Activated B cell treated with CpG ODN at 0.5 μM for 24 hours (primary cell): ENCODE results near the gene QSOX2. TPM values are rescaled to one million over a fixed set of nuclear protein-coding genes. Genes with fewer than 3 reads are reported as not detected.

ENCODE experiments used
- ATAC-seq: fragments of 200-7000 bp; cut with Tn5 transposase; one replicate; pipeline ENCODE4 v1.10.0; 2021; ENCODE audit warnings: low read depth, mild to moderate bottlenecking, moderate library complexity
- CTCF ChIA-PET: fragments of 350-600 bp; sonication (Branson Sonifier 250); formaldehyde crosslinking; loops from one replicate; lab custom pipeline; 2021; ENCODE audit warnings: antibody characterized with exemption; lab: Charles Lee
- POLR2A ChIA-PET: fragments of 350-600 bp; sonication (Branson Sonifier 250); formaldehyde crosslinking; loops from one replicate; lab custom pipeline; 2021; ENCODE audit warnings: antibody characterized with exemption; lab: Charles Lee
- DNase-seq: peaks from one replicate; pipeline ENCODE4 v3.0.0; 2022
- H3K27ac Mint-ChIP-seq: one replicate; pipeline ENCODE4 v1.8.0; 2020; ENCODE audit warnings: mixed read lengths
- H3K27me3 Mint-ChIP-seq: one replicate; pipeline ENCODE4 v1.8.0; 2021; ENCODE audit warnings: mixed read lengths
- H3K36me3 Mint-ChIP-seq: one replicate; pipeline ENCODE4 v1.8.0; 2021; ENCODE audit warnings: low read depth, mixed read lengths
- H3K4me1 Mint-ChIP-seq: one replicate; pipeline ENCODE4 v1.8.0; 2021; ENCODE audit warnings: mixed read lengths
- H3K4me3 Mint-ChIP-seq: one replicate; pipeline ENCODE4 v1.8.0; 2020; ENCODE audit warnings: mild to moderate bottlenecking, mixed read lengths
- H3K9me3 Mint-ChIP-seq: one replicate; pipeline ENCODE4 v1.8.0; 2020; ENCODE audit warnings: mixed read lengths
- CTCF ChIP-seq: fragments of 200-600 bp; IDR thresholded peaks from one replicate; pipeline ENCODE4 v1.8.0; 2022; ENCODE audit warnings: antibody characterized with exemption, mild to moderate bottlenecking
- intact Hi-C: fragments of 100-400 bp; cut with micrococcal nuclease; formaldehyde crosslinking; loops from one replicate; pipeline ENCODE4 v1.15.1; 2024
- total RNA-seq: library from RNA; stranded (reverse); gene quantifications from 2 replicates; pipeline ENCODE4 v1.2.3, GENCODE V29; 2022

Gene QSOX2
- total RNA-seq, 1 donor from 2014 or later, result 49.1 TPM

- no peak for TF ChIP-seq CTCF
- intact Hi-C loops, result no loop called here
- Mint-ChIP-seq H3K27ac (no peak overlapping the region), H3K4me3 (no peak overlapping the region), H3K9me3 (no peaks in the 10 kb centered on the region), H3K36me3 (no peaks in the 10 kb centered on the region), H3K4me1 (no peaks in the 10 kb centered on the region), H3K27me3 (peaks cover 3% of the 10 kb centered on the region)
- DNase-seq (no peak), ATAC-seq (no peak)
- ChIA-PET CTCF (no interaction called here), POLR2A (no interaction called here)
Measured at GRCh38 chr9:136177224-136177623, 68.4 kb downstream of the QSOX2 start.

GRCh38 chr9:136175616-136176197 is 69.9 kb downstream of the QSOX2 start:
- TF ChIP-seq CTCF, result no peak
- no peaks in the 10 kb centered on the region for H3K9me3 Mint-ChIP-seq
- H3K36me3 Mint-ChIP-seq, result no peaks in the 10 kb centered on the region
- CTCF ChIA-PET, result no interaction called here
- POLR2A ChIA-PET, result no interaction called here
- DNase-seq, result no peak
- peaks cover 7% of the 10 kb centered on the region for H3K27me3 Mint-ChIP-seq
- no peak overlapping the region for H3K4me3 Mint-ChIP-seq
- intact Hi-C loops, result no loop called here
- ATAC-seq, result no peak
- H3K4me1 Mint-ChIP-seq, result peaks cover 4% of the 10 kb centered on the region
- H3K27ac Mint-ChIP-seq, result no peak overlapping the region

GRCh38 chr9:136174779-136175615 is 70.6 kb downstream of the QSOX2 start:
- intact Hi-C loops, result no loop called here
- H3K36me3 Mint-ChIP-seq, result no peaks in the 10 kb centered on the region
- H3K27me3 Mint-ChIP-seq, result peaks cover 9% of the 10 kb centered on the region
- ChIA-PET CTCF (interaction anchor here (0.7 kb wide), 1 partner anchor 108 kb away, joined by 3 read pairs; no protein-coding TSS in a partner anchor), POLR2A (no interaction called here)
- H3K9me3 Mint-ChIP-seq, result no peaks in the 10 kb centered on the region
- no peak overlapping the region for H3K4me3 Mint-ChIP-seq
- TF ChIP-seq CTCF, result no peak
- H3K27ac Mint-ChIP-seq, result no peak overlapping the region
- peaks cover 6% of the 10 kb centered on the region for H3K4me1 Mint-ChIP-seq
- no peak for DNase-seq
- no peak for ATAC-seq

GRCh38 chr9:136173648-136174290 is 71.8 kb downstream of the QSOX2 start:
- TF ChIP-seq CTCF, result no peak
- Mint-ChIP-seq H3K36me3 (no peaks in the 10 kb centered on the region), H3K27ac (no peak overlapping the region), H3K4me3 (no peak overlapping the region), H3K9me3 (no peaks in the 10 kb centered on the region), H3K4me1 (peaks cover 6% of the 10 kb centered on the region), H3K27me3 (peaks cover 13% of the 10 kb centered on the region)
- ChIA-PET POLR2A (no interaction called here), CTCF (no interaction called here)
- DNase-seq, result no peak
- ATAC-seq, result no peak
- intact Hi-C loops, result no loop called here
